Ishikawa (cell line): ENCODE data around the gene CRTC3.

ENCODE experiments used
- CEBPB ChIP-seq: IDR thresholded peaks from 2 replicates; pipeline ENCODE4 v1.6.1; 2012
- CREB1 ChIP-seq: IDR thresholded peaks from 2 replicates; pipeline ENCODE4 v1.6.1; 2012; ENCODE audit warnings: low read depth
- EGR1 ChIP-seq: IDR thresholded peaks from 2 replicates; pipeline ENCODE4 v1.6.1; 2012
- EP300 ChIP-seq: IDR thresholded peaks from 2 replicates; pipeline ENCODE4 v1.6.1; 2012; ENCODE audit warnings: borderline replicate concordance
- FOXM1 ChIP-seq: IDR thresholded peaks from 2 replicates; pipeline ENCODE4 v1.6.1; 2012; ENCODE audit warnings: low read depth, borderline replicate concordance
- NFIC ChIP-seq: IDR thresholded peaks from 2 replicates; pipeline ENCODE4 v1.6.1; 2012
- RAD21 ChIP-seq: IDR thresholded peaks from 2 replicates; pipeline ENCODE4 v1.6.1; 2012; ENCODE audit warnings: low read depth
- TAF1 ChIP-seq: IDR thresholded peaks from 2 replicates; pipeline ENCODE4 v1.6.1; 2012; ENCODE audit warnings: low read depth, mild to moderate bottlenecking
- TCF12 ChIP-seq: IDR thresholded peaks from 2 replicates; pipeline ENCODE4 v1.6.1; 2012; ENCODE audit warnings: low read depth
- TEAD4 ChIP-seq: IDR thresholded peaks from 2 replicates; pipeline ENCODE4 v1.6.1; 2012
- YY1 ChIP-seq: IDR thresholded peaks from 2 replicates; pipeline ENCODE4 v1.6.1; 2012; ENCODE audit warnings: low read depth
- ZBTB7A ChIP-seq: IDR thresholded peaks from 2 replicates; pipeline ENCODE4 v1.6.1; 2012; ENCODE audit warnings: low read depth
- TF ChIP-seq, protein P1 (sequence below): IDR thresholded peaks from 2 replicates; pipeline ENCODE4 v1.6.1; 2012
- TF ChIP-seq, protein P2 (sequence below): IDR thresholded peaks from 2 replicates; pipeline ENCODE4 v1.6.1; 2012; ENCODE audit warnings: low read depth, mild to moderate bottlenecking
- TF ChIP-seq, protein P3 (sequence below): IDR thresholded peaks from 2 replicates; pipeline ENCODE4 v1.6.1; 2012

CRTC3 gene

DNA sequence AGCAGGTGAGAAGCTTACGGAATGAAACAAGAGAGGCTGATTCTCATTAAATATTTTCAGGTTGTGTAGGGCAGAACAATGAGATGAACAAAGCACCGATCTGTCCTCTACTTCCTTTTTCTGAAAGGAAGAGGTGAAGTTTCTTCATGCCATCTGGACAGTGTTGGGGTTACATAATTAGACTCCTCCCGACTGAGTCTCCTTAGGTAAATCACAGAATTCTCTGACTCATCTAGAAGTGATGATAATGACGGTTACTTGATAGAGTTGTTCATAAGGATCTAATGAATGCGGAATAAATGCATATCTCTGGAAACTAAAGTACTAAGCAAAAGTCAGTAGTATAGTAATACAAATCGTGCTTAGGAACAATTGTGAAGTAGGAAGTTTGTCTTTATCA lies 21.2 kb downstream of the CRTC3 start:
- TF ChIP-seq TCF12 (no peak), FOXM1 (no peak), NFIC (no peak), RAD21 (no peak), EGR1 (no peak)
- TF ChIP-seq, protein P1, sequence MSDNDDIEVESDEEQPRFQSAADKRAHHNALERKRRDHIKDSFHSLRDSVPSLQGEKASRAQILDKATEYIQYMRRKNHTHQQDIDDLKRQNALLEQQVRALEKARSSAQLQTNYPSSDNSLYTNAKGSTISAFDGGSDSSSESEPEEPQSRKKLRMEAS: no peak

DNA sequence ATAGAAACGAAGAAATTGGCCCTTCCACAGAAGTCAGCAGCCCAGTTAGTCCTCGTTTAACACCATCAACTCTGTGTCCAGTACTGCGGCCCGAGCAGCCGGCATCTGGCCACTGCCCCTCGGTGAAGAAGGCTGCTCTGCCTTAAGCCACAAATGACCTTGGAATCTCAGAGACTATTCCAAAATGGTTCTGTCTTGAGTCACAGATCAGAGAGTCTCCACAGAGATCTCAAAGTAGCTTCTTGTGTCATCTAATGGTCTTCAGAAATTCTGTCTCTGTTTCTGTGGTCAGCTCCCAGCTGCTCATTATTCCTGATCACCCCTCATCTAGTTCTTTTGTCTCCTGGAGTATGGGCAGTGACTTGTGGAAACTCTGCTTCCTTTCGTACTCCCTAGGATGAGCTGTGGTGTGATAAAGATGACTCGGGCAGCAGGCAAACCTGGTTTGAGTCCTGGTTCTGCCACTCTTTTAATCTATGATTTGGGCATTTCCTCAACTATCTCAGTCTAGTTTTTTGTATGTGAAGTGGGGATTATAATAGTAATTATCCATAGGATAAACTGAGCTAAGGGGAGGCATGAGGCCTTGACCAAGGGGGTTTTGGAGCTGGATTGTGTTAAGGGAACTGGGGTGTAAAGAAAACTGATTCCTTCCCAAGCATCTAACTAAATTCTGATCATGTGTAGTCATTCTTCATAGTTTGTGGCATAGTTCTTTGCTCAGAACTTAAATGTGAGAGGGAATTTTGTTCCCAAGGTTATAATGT lies 22.6 kb downstream of the CRTC3 start:
- TF ChIP-seq RAD21 (no peak), CEBPB (no peak), FOXM1 (no peak), TEAD4 (no peak), TCF12 (no peak), NFIC (no peak), ZBTB7A (no peak), EGR1 (no peak), CREB1 (no peak)
- TF ChIP-seq, protein P1: no peak
- TF ChIP-seq, protein P2, sequence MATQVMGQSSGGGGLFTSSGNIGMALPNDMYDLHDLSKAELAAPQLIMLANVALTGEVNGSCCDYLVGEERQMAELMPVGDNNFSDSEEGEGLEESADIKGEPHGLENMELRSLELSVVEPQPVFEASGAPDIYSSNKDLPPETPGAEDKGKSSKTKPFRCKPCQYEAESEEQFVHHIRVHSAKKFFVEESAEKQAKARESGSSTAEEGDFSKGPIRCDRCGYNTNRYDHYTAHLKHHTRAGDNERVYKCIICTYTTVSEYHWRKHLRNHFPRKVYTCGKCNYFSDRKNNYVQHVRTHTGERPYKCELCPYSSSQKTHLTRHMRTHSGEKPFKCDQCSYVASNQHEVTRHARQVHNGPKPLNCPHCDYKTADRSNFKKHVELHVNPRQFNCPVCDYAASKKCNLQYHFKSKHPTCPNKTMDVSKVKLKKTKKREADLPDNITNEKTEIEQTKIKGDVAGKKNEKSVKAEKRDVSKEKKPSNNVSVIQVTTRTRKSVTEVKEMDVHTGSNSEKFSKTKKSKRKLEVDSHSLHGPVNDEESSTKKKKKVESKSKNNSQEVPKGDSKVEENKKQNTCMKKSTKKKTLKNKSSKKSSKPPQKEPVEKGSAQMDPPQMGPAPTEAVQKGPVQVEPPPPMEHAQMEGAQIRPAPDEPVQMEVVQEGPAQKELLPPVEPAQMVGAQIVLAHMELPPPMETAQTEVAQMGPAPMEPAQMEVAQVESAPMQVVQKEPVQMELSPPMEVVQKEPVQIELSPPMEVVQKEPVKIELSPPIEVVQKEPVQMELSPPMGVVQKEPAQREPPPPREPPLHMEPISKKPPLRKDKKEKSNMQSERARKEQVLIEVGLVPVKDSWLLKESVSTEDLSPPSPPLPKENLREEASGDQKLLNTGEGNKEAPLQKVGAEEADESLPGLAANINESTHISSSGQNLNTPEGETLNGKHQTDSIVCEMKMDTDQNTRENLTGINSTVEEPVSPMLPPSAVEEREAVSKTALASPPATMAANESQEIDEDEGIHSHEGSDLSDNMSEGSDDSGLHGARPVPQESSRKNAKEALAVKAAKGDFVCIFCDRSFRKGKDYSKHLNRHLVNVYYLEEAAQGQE: no peak
- TF ChIP-seq, protein P3, sequence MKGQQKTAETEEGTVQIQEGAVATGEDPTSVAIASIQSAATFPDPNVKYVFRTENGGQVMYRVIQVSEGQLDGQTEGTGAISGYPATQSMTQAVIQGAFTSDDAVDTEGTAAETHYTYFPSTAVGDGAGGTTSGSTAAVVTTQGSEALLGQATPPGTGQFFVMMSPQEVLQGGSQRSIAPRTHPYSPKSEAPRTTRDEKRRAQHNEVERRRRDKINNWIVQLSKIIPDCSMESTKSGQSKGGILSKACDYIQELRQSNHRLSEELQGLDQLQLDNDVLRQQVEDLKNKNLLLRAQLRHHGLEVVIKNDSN: no peak

DNA sequence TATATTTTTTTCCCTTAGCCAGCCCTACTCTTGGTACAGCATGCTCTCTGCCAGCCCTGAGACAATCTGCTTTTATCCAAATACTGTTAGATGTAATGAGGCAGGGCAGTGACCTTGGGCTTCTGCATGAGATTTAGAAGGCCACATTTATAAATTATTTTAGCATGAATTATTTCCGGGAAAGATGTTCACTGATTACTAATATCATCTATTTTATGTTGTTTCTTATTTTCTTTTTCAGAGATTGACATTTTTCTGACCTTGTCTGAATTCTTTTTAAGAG lies 23.1 kb downstream of the CRTC3 start:
- no peak for TF ChIP-seq TCF12
- no peak for TF ChIP-seq FOXM1
- no peak for TF ChIP-seq ZBTB7A
- TF ChIP-seq, protein P3: no peak
- TF ChIP-seq RAD21: no peak
- TF ChIP-seq TEAD4: no peak
- TF ChIP-seq, protein P1: no peak
- no peak for TF ChIP-seq EGR1
- no peak for TF ChIP-seq CREB1
- TF ChIP-seq EP300: no peak
- TF ChIP-seq, protein P2: no peak
- TF ChIP-seq NFIC: no peak
- TF ChIP-seq CEBPB: no peak
- no peak for TF ChIP-seq YY1
- no peak for TF ChIP-seq TAF1

DNA sequence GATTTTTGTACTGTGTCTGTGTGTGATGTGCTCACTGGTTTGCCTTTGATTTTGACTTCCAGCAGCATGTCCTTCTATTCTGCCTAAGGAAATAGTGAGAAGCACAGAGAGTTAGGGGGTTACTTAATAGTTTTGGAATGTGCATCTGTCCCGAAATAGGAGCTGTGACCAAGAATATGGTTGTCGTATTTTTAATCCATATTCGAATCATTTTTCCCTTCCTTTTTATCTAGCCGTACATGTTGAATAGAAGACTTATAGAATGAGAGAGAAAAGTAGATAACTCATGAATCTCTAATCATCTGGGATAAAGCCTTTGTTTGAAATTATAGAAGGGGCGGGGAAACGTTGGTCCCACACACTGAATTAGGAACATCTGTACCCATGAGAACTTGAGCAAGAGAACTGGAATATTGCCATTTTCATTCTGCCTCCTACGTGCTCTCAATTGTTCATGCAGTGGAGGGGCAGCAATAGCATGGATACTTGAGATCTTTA lies 23.6 kb downstream of the CRTC3 start:
- no peak for TF ChIP-seq TCF12
- no peak for TF ChIP-seq YY1
- TF ChIP-seq, protein P3: no peak
- no peak for TF ChIP-seq EP300
- TF ChIP-seq EGR1: no peak
- TF ChIP-seq CEBPB: no peak
- no peak for TF ChIP-seq TAF1
- TF ChIP-seq, protein P2: no peak
- no peak for TF ChIP-seq CREB1
- no peak for TF ChIP-seq ZBTB7A
- TF ChIP-seq TEAD4: no peak
- TF ChIP-seq FOXM1: no peak
